HG02763 (cell line): ENCODE results near the gene SFT2D3.

Source experiments
- ATAC-seq: cut with Tn5 transposase; IDR thresholded peaks from one replicate; pipeline ENCODE4 v1.9.1; 2021; ENCODE audit warnings: mild to moderate bottlenecking, moderate library complexity; ENCODE audit not compliant: unreplicated experiment

SFT2D3 gene

DNA sequence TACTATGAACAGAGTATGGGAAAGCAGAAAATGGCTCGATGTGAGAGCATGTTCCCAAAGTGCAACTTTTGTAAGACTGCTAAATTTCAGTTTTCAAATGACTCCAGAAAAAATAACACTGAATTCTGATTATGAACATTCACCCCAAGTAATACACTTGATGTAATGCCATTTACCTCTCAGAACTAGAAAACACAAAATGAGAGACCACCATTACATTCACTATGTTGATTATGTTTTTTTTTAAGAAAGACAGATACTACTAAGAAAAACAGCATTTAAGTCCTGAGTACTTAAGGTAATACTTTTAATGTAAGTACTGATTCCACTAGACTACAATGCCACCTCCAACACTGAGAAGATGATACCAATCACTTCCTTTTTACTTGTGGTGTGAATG lies 38.5 kb downstream of the SFT2D3 start:
- ATAC-seq, result no peak

GRCh38 chr2:127740665-127741288 lies 39.5 kb downstream of the SFT2D3 start:
- no peak for ATAC-seq

- no peak for ATAC-seq
These were observed 42.3 kb downstream of the SFT2D3 start for GRCh38 chr2:127743477-127744026.

- no peak for ATAC-seq
These were observed 46.3 kb downstream of the SFT2D3 start for GRCh38 chr2:127747621-127748020.

- ATAC-seq, result peak; percentile 98
These were observed 48.2 kb downstream of the SFT2D3 start for GRCh38 chr2:127749537-127749936.

- ATAC-seq, result no peak
These were observed 52.1 kb downstream of the SFT2D3 start for GRCh38 chr2:127753374-127753773.

DNA sequence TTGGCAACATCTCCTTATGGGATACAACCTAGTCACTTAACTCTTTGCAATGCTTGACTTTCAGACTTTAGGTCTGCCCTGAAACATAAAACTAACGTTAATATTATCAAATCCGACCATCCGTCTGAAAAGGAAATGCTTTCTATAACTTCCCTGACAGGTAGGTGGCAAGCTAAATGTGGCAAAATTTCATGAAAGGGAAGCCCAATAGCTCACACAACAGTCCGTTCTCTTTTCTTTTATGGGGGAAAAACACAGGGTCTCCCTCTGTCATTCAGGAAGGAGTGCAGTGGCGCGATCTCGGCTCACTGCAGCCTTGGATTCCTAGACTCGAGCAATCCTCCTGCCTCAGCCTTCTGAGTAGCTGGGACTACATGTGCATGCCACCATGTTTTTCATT lies 52.9 kb downstream of the SFT2D3 start:
- no peak for ATAC-seq
